HepG2 (cell line): ENCODE results near the gene EBF4. TPM values are rescaled to one million over a fixed set of nuclear protein-coding genes. Genes with fewer than 3 reads are reported as not detected.

Experiments used
- ATAC-seq: fragments of 200-7000 bp; cut with Tn5 transposase; 3 replicates; pipeline ENCODE4 v1.9.1; 2020; ENCODE audit warnings: mild to moderate bottlenecking, moderate library complexity
- BruUV-seq: library from RNA; stranded (reverse); fragments of 400-500 nt; replicated peaks from 2 replicates; lab custom pipeline; 2021; lab: Mats Ljungman, UMichigan
- CTCF ChIA-PET: fragments of 300-600 bp; formaldehyde crosslinking; extraction: SDS; loops from one replicate; lab custom pipeline; 2021; ENCODE audit warnings: low total read pairs, inconsistent platforms, low intra/inter-chr PET ratio; lab: Yijun Ruan, JAX
- POLR2A ChIA-PET: fragments of 350-600 bp; sonication (Branson Sonifier 250); formaldehyde crosslinking; loops from one replicate; lab custom pipeline; 2020; ENCODE audit warnings: antibody characterized with exemption, inconsistent platforms; lab: Yijun Ruan, JAX
- DNase-seq: peaks from one replicate; pipeline ENCODE4 v3.0.0-alpha.2; 2015; ENCODE audit warnings: low spot score
- FAIRE-seq: peaks from 3 replicates; lab custom pipeline; 2011; peaks lifted over from hg19 to GRCh38; lab: Jason Lieb, UNC
- H2AFZ ChIP-seq: one replicate; pipeline ENCODE4 v1.6.1; 2011; ENCODE audit warnings: low read length, inconsistent platforms
- H3K27ac ChIP-seq: fragments of 300-600 bp; 3 replicates; pipeline ENCODE4 v1.8.0; 2011; ENCODE audit warnings: mixed run types, mild to moderate bottlenecking, mixed read lengths, low read length, inconsistent platforms; ENCODE audit not compliant: insufficient read depth; ENCODE audit errors: extremely low read length
- H3K27me3 ChIP-seq, 2 experiments: fragments of 200-600 bp in 1 of 2; 2 replicates in 1 of 2; 3 replicates in 1 of 2; pipeline versions ENCODE4 v1.6.0 to v1.8.0; 2011; ENCODE audit warnings: low read length in 2 of 2, mild to moderate bottlenecking in 2 of 2, moderate library complexity in 2 of 2, inconsistent platforms in 1 of 2; ENCODE audit not compliant: insufficient read depth in 2 of 2, control insufficient read depth in 1 of 2
- H3K36me3 ChIP-seq, 2 experiments: fragments of 200-600 bp in 1 of 2; replicated peaks in 1 of 2; 2 replicates in 1 of 2; 3 replicates in 1 of 2; pipeline versions ENCODE4 v1.5.1 to v1.8.0; 2011; ENCODE audit warnings: low read length in 2 of 2, inconsistent platforms in 1 of 2; ENCODE audit not compliant: insufficient read depth in 2 of 2, control insufficient read depth in 1 of 2
- H3K4me1 ChIP-seq: 2 replicates; pipeline ENCODE4 v1.5.1; 2012; ENCODE audit warnings: low read length, inconsistent platforms; ENCODE audit not compliant: insufficient read depth
- H3K4me2 ChIP-seq: 2 replicates; pipeline ENCODE4 v1.6.0; 2011; ENCODE audit warnings: low read depth, low read length, inconsistent platforms
- H3K4me3 ChIP-seq, 3 experiments: fragments of 200-600 bp in 1 of 3; sonication (generic), shearing (Covaris generic) in 1 of 3; replicated peaks in 1 of 3; 2 replicates each; pipeline ENCODE4 v1.5.1; 2011 to 2016; ENCODE audit warnings: low read length in 3 of 3, inconsistent platforms in 2 of 3, low read depth in 2 of 3, mild to moderate bottlenecking in 2 of 3, control low read depth in 1 of 3, mixed read lengths in 1 of 3; ENCODE audit not compliant: insufficient read depth in 1 of 3
- H3K79me2 ChIP-seq: one replicate; pipeline ENCODE4 v1.6.1; 2011; ENCODE audit warnings: low read length, inconsistent platforms; ENCODE audit not compliant: insufficient read depth
- H3K9ac ChIP-seq: 2 replicates; pipeline ENCODE4 v1.6.0; 2011; ENCODE audit warnings: mild to moderate bottlenecking, low read depth, low read length, inconsistent platforms; ENCODE audit not compliant: insufficient read depth
- H3K9me3 ChIP-seq: 2 replicates; pipeline ENCODE4 v1.5.1; 2012; ENCODE audit warnings: mild to moderate bottlenecking, low read length
- H4K20me1 ChIP-seq: 2 replicates; pipeline ENCODE4 v1.6.0; 2011; ENCODE audit warnings: inconsistent platforms, mild to moderate bottlenecking, low read length, moderate library complexity; ENCODE audit not compliant: insufficient read depth
- FOXK1 ChIP-seq: sonication (generic); formaldehyde crosslinking; IDR thresholded peaks from 2 replicates; pipeline ENCODE4 v1.4.0; 2020; ENCODE audit warnings: low read depth, missing genetic modification reagents, borderline replicate concordance
- ZNF281 ChIP-seq: sonication (generic); formaldehyde crosslinking; IDR thresholded peaks from 2 replicates; pipeline ENCODE4 v1.4.0; 2020; ENCODE audit warnings: missing genetic modification reagents, borderline replicate concordance
- ZNF546 ChIP-seq: sonication (generic); formaldehyde crosslinking; conservative IDR thresholded peaks from 2 replicates; pipeline ENCODE4 v1.8.1; 2023; ENCODE audit warnings: mild to moderate bottlenecking, missing genetic modification reagents
- WGBS: methylation state at CpG from one replicate; pipeline ENCODE4 v1.1.6; 2017; ENCODE audit warnings: low lambda C conversion rate; 5-methylcytosine and 5-hydroxymethylcytosine counted together
- in situ Hi-C: cut with HindIII; loops from 2 replicates; pipeline ENCODE4 v1.10.0; 2017; ENCODE audit warnings: low pct_unique_long_range_greater_than_20kb; ENCODE audit not compliant: extremely low pct_ligation_motif_present
- intact Hi-C: fragments of 100-400 bp; cut with micrococcal nuclease; formaldehyde crosslinking; loops from one replicate; pipeline ENCODE4 v1.10.0; 2022; ENCODE audit not compliant: unreplicated experiment
- polyA plus RNA-seq, 8 experiments: library from polyadenylated mRNA; depleted of rRNA in 3 of 8; stranded (reverse) in 7 of 8; unstranded in 1 of 8; fragments of >200 nt; fragmentation: Illumina TruSeq in 4 of 8; extraction: Trizol in 4 of 8; gene quantifications; 2 replicates each; pipeline versions ENCODE4 v1.2.1 to v1.2.3, GENCODE V29; 2011 to 2016; ENCODE audit warnings: low read depth in 4 of 8, missing spikeins in 1 of 8, mixed read lengths in 1 of 8; ENCODE audit not compliant: insufficient read depth in 1 of 8
- total RNA-seq, 5 experiments: library from RNA; depleted of rRNA; stranded (reverse); fragments of >200 nt; fragmentation: Illumina TruSeq; extraction: Trizol; gene quantifications; 2 replicates each; pipeline ENCODE4 v1.2.3, GENCODE V29; 2016; ENCODE audit warnings: low read depth in 1 of 5

The EBF4 gene
- total and polyA plus RNA-seq, 2 of the 13 experiments (the other 11 are each of a cell fraction or from before 2014, with no cell fraction given): 0.84 to 2.2 TPM

DNA sequence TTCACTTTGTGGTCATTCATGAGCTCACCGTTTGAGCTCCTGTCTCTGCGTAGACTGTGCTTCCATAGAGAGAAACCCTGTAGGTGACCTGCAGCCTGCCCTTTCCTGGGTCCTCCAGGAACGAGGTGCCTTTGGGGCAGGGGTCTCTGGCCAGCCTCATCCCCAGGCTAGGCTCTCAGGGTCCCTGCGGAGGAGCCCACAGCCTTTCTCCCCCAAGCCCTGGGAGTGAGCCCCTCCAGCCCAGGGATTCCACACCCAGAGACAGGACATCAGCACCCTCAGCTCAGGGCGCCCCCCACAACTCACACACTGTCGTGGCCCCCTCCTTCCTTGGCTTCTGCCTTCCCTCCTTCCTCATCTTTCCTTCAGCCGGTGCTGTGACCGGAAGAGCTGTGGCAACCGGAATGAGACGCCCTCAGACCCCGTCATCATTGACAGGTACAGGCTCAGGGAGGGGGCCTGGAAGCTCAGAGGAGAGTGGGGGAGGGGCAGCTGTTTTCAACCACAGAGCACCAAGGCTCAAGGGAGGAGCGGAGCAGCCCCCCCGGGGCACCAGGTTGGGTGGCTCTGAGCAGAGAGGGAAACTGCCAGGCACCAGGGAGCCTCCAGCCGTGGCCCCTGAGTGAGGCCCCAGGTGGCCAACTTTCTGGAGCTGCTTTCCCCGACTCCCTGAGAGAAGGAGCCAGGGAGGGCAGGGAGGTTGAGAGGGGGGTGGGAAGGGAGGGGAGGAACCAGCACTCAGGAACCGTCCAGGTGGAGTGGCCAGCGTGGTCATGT is 16.8 kb downstream of the EBF4 start:
- no peak overlapping the region for H3K9ac ChIP-seq
- H2AFZ ChIP-seq: no peak overlapping the region
- intact Hi-C loops: no loop called here
- BruUV-seq: no TSS peak
- H3K4me3 ChIP-seq: no peak overlapping the region
- peaks cover 14% of the 10 kb centered on the region for H3K4me1 ChIP-seq
- peaks cover 19 to 64% of the 10 kb centered on the region in 2 experiments; a peak in 4 of 5 replicates for H3K27me3 ChIP-seq
- ATAC-seq (no peak), DNase-seq (no peak), FAIRE-seq (no peak)
- POLR2A ChIA-PET: no interaction called here
- CTCF ChIA-PET: no interaction called here
- no peak overlapping the region for H3K27ac ChIP-seq
- in situ Hi-C loops: no loop called here
- 27% methylated on average over 16 of the region's 17 CpGs for WGBS
- no peaks in the 10 kb centered on the region for H3K36me3 ChIP-seq
- no peaks in the 10 kb centered on the region for H3K79me2 ChIP-seq
- H3K4me2 ChIP-seq: no peak overlapping the region
- H4K20me1 ChIP-seq: no peaks in the 10 kb centered on the region
- peak; percentile 51; the same call in 1 of the 2 replicates for TF ChIP-seq ZNF281 (CRISPR knock-in tag)
- TF ChIP-seq ZNF546 (CRISPR knock-in tag): no peak
- no peak for TF ChIP-seq FOXK1 (CRISPR knock-in tag)
- TF ChIP-seq, all 625 proteins: peak for 1
- H3K9me3 ChIP-seq: no peaks in the 10 kb centered on the region
